ENCODE data around the gene POLR2J. TPM values are rescaled to one million over a fixed set of nuclear protein-coding genes. Genes with fewer than 3 reads are reported as not detected.

Gene POLR2J
- total and polyA plus RNA-seq, 5 experiments from 2014 or later = 44.3 to 112 (median 65.6) TPM

GRCh38 chr7:102468478-102469350 lies 10.0 kb downstream of the POLR2J start:
- POLR2A ChIA-PET = interaction anchor here (0.7 to 1.8 kb wide), 3 partner anchors 13 to 72 kb away, joined by 3 to 5 read pairs (median 3); partner anchors contain the start of gene ORAI2
- Mint-ChIP-seq H3K4me1 (peaks cover 9 to 27% (median 23%) of the 10 kb centered on the region in 4 donors), H3K36me3 (peaks cover 0 to 14% (median 0%) of the 10 kb centered on the region in 3 donors), H3K4me3 (no peak overlapping the region), H3K9me3 (no peaks in the 10 kb centered on the region), H3K27ac (peak overlapping the region in 2 of 10 donors; percentile 22 to 75), H3K27me3 (no peaks in the 10 kb centered on the region)
- ATAC-seq = no peak
- peak in 1 of 10 donors; percentile 56 for DNase-seq

GRCh38 chr7:102467581-102468477 lies 10.9 kb downstream of the POLR2J start:
- H3K4me3 Mint-ChIP-seq = no peak overlapping the region
- no peaks in the 10 kb centered on the region for H3K9me3 Mint-ChIP-seq
- ATAC-seq (no peak), DNase-seq (peak in 1 of 10 donors; percentile 60)
- peaks cover 0 to 14% (median 0%) of the 10 kb centered on the region in 3 donors for H3K36me3 Mint-ChIP-seq
- no peak overlapping the region for H3K27ac Mint-ChIP-seq
- POLR2A ChIA-PET = interaction anchor here (0.7 to 2.5 kb wide), 7 partner anchors 12 to 71 kb away, joined by 3 to 15 read pairs (median 5); partner anchors contain the start of gene ORAI2
- H3K4me1 Mint-ChIP-seq = peaks cover 9 to 29% (median 27%) of the 10 kb centered on the region in 4 donors
- no peaks in the 10 kb centered on the region for H3K27me3 Mint-ChIP-seq

DNA sequence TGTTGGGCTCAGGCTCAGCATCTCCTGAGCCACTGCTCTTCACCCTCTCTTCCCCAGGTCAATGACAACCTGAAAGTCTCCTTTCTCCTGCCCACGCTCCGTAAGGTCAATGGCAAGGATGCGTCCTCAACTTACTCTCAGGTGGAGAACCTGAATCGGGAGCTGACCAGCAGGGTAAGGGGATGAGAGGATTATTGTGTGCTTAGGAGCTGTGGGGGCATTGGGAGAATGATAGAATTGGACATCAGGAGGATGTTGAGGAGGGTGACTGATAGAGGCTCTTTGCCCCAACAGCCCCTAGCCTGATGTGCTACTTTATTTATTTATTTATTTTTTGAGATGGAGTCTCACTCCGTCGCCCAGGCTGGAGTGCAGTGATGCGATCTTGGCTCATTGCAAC lies 12.6 kb downstream of the POLR2J start:
- DNase-seq (peak in 1 of 10 donors; percentile 31), ATAC-seq (no peak)
- peak overlapping the region in 3 of 10 donors; percentile 41 to 79 (median 61) for H3K27ac Mint-ChIP-seq
- H3K27me3 Mint-ChIP-seq = no peaks in the 10 kb centered on the region
- peaks cover 10 to 41% (median 31%) of the 10 kb centered on the region in 4 donors for H3K4me1 Mint-ChIP-seq
- POLR2A ChIA-PET = interaction anchor here (0.9 to 2.7 kb wide), 7 partner anchors 34 to 70 kb away, joined by 4 to 18 read pairs (median 6); partner anchors contain the start of gene PRKRIP1
- peak overlapping the region; percentile 77 to 95 (median 88) for H3K4me3 Mint-ChIP-seq
- no peaks in the 10 kb centered on the region for H3K9me3 Mint-ChIP-seq
- H3K36me3 Mint-ChIP-seq = peaks cover 0 to 11% (median 0%) of the 10 kb centered on the region in 3 donors

DNA sequence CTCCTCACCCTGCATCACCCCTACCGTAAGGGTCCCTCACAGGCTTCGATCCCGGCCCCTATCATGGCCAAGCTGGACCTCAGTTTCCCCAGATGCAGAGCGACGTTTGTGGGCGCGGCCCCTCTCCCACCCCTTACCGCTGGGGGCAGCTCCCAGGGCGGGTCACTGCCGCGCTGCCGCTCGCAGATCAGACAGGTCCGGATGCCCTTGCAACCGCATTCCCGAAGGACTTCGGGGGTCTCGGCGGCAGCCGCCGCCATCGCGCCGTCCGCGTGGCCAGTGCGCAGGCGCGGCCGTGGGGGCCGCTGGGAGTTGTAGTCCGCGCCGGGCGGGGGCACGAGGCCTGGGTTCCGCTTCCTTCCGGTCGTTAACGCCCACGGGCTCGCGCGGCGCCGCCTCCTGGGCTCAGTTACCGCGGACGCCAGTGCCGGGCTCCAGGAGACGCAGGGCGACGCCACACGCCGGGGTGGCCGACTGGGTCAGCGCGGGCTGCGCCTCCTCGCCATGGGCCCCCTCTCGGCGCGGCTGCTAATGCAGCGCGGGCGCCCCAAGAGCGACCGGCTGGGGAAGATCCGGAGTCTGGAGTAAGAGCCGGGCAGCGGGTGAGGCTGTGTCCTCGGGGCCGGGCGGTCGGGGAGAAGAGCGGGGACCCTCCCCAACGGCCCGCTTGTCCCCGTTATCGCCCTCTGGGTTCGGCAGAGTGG lies 14.0 kb downstream of the POLR2J start, which contains the start of the genes ALKBH4 and LRWD1:
TSS of gene ALKBH4 (minus strand) at position 287 of the 704 bp plus-strand sequence. CDS start at position 260, 27 bp downstream.
TSS of gene LRWD1 (plus strand) at position 408 of the 704 bp plus-strand sequence. CDS start at position 505, 97 bp downstream.
- POLR2A ChIA-PET = interaction anchor here (0.6 to 2.7 kb wide), 10 partner anchors 7 to 60 kb away, joined by 3 to 18 read pairs (median 4); no protein-coding TSS in a partner anchor
- DNase-seq (peak; percentile 86 to 96 (median 92)), ATAC-seq (peak; percentile 95 to 96)
- Mint-ChIP-seq H3K4me3 (peak within 1 kb of the TSS; percentile 83 to 95 (median 88)), H3K27me3 (no peaks in the 10 kb centered on the region), H3K27ac (peak within 1 kb of the TSS; percentile 80 to 94 (median 85)), H3K36me3 (peaks cover 0 to 11% (median 0%) of the 10 kb centered on the region in 3 donors), H3K4me1 (peaks cover 12 to 47% (median 35%) of the 10 kb centered on the region in 4 donors), H3K9me3 (no peaks in the 10 kb centered on the region)

DNA sequence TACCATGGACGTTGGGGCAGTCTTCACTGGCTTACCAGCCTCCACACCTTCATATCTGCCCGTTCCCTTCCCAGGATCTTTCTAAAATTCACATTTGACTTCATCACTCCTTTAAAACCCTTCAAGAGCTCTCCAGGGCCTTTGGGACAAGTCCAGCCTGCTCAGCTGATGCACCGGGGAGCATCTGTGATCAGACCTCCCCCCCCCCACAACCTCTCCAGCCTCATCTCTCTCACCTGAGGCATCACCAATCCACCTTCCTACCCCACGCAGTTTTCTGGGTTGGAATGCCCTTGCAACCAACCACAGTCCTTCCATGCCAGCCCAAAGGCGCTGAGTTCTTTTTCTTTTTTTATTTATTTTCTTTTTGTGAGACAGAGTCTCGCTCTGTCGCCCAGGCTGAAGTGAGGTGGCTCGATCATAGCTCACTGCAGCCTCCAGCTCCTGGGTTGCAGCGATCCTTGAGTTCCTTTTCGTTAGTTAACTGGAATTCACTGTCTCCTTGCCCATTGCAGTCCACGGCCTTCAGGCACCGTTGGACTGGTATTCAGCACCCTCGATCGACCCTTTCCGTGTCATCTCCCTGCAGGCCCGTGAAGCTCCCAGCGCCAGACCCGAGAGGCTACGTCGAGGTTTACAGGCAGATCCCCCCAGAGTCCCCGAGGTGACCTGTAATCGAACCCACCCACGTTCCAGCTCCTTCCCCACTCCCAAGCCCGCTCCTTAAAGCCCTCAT lies 14.7 kb downstream of the POLR2J start:
- Mint-ChIP-seq H3K27me3 (no peaks in the 10 kb centered on the region), H3K36me3 (peaks cover 0 to 11% (median 0%) of the 10 kb centered on the region in 3 donors), H3K4me3 (peak overlapping the region; percentile 83 to 95 (median 88)), H3K27ac (peak overlapping the region; percentile 80 to 94 (median 85)), H3K9me3 (no peaks in the 10 kb centered on the region), H3K4me1 (peaks cover 12 to 47% (median 35%) of the 10 kb centered on the region in 4 donors)
- ATAC-seq = no peak
- peak in 1 of 10 donors; percentile 13 for DNase-seq
- POLR2A ChIA-PET = interaction anchor here (0.7 to 2.7 kb wide), 9 partner anchors 8 to 59 kb away, joined by 3 to 18 read pairs (median 5); no protein-coding TSS in a partner anchor

- Mint-ChIP-seq H3K27me3 (no peaks in the 10 kb centered on the region), H3K36me3 (peaks cover 0 to 31% (median 2%) of the 10 kb centered on the region in 3 donors), H3K9me3 (no peaks in the 10 kb centered on the region), H3K4me1 (peaks cover 6 to 34% (median 24%) of the 10 kb centered on the region in 4 donors), H3K27ac (peak overlapping the region in 2 of 10 donors; percentile 27 to 33), H3K4me3 (peak overlapping the region in 1 of 10 donors; percentile 43)
- DNase-seq (no peak), ATAC-seq (no peak)
- POLR2A ChIA-PET = interaction anchor here (0.6 to 1.3 kb wide), 2 partner anchors 35 to 56 kb away, joined by 3 to 4 read pairs; no protein-coding TSS in a partner anchor
These were observed 18.3 kb downstream of the POLR2J start for GRCh38 chr7:102460467-102460866.

GRCh38 chr7:102459221-102459844 lies 19.4 kb downstream of the POLR2J start:
- peaks cover 8 to 30% (median 21%) of the 10 kb centered on the region in 4 donors for H3K4me1 Mint-ChIP-seq
- no peaks in the 10 kb centered on the region for H3K9me3 Mint-ChIP-seq
- peaks cover 0 to 31% (median 2%) of the 10 kb centered on the region in 3 donors for H3K36me3 Mint-ChIP-seq
- DNase-seq (no peak), ATAC-seq (no peak)
- POLR2A ChIA-PET = interaction anchor here (0.7 kb wide), 1 partner anchor 53 kb away, joined by 3 read pairs; no protein-coding TSS in a partner anchor
- no peaks in the 10 kb centered on the region for H3K27me3 Mint-ChIP-seq
- no peak overlapping the region for H3K27ac Mint-ChIP-seq
- no peak overlapping the region for H3K4me3 Mint-ChIP-seq

- Mint-ChIP-seq H3K9me3 (no peaks in the 10 kb centered on the region), H3K4me1 (peaks cover 4 to 17% (median 8%) of the 10 kb centered on the region in 4 donors), H3K27ac (no peak overlapping the region), H3K36me3 (peaks cover 0 to 31% (median 2%) of the 10 kb centered on the region in 3 donors), H3K27me3 (no peaks in the 10 kb centered on the region), H3K4me3 (no peak overlapping the region)
- POLR2A ChIA-PET = interaction anchor here (1.4 kb wide), 1 partner anchor 40 kb away, joined by 6 read pairs; no protein-coding TSS in a partner anchor
- no peak for DNase-seq
- ATAC-seq = no peak
These were observed 21.3 kb downstream of the POLR2J start for GRCh38 chr7:102457352-102457924.

- DNase-seq = no peak
- Mint-ChIP-seq H3K4me1 (peaks cover 4 to 6% (median 4%) of the 10 kb centered on the region in 4 donors), H3K4me3 (no peak overlapping the region), H3K27me3 (no peaks in the 10 kb centered on the region), H3K27ac (no peak overlapping the region), H3K9me3 (no peaks in the 10 kb centered on the region), H3K36me3 (peaks cover 0 to 31% (median 2%) of the 10 kb centered on the region in 3 donors)
- POLR2A ChIA-PET = interaction anchor here (0.9 to 1.4 kb wide), 2 partner anchors 12 to 39 kb away, joined by 3 to 6 read pairs; no protein-coding TSS in a partner anchor
- ATAC-seq = no peak
These were observed 22.4 kb downstream of the POLR2J start for GRCh38 chr7:102456327-102456726.

GRCh38 chr7:102455596-102455995 lies 23.1 kb downstream of the POLR2J start:
- Mint-ChIP-seq H3K36me3 (peaks cover 0 to 29% (median 2%) of the 10 kb centered on the region in 3 donors), H3K9me3 (no peaks in the 10 kb centered on the region), H3K27ac (no peak overlapping the region), H3K27me3 (no peaks in the 10 kb centered on the region), H3K4me3 (no peak overlapping the region), H3K4me1 (peaks cover 1 to 3% (median 1%) of the 10 kb centered on the region in 4 donors)
- POLR2A ChIA-PET = interaction anchor here (0.9 kb wide), 1 partner anchor 12 kb away, joined by 3 read pairs; no protein-coding TSS in a partner anchor
- ATAC-seq (no peak), DNase-seq (no peak)

Measured in naive thymus-derived CD8-positive, alpha-beta T cell (primary cell).